Activated CD4-positive, alpha-beta memory T cell treated with anti-CD3 and anti-CD28 coated beads for 36 hours (primary cell): ENCODE measurements around the gene VPS9D1. TPM values are rescaled to one million over a fixed set of nuclear protein-coding genes. Genes with fewer than 3 reads are reported as not detected.
"Not testable (repeated sequence)": the region's sequence is repeated elsewhere in the genome, so short reads cannot be mapped to it uniquely, and the experiment has no call there.

Experiments used
- CTCF ChIA-PET: fragments of 350-600 bp; sonication (Branson Sonifier 250); formaldehyde crosslinking; loops from one replicate; lab custom pipeline; 2021; ENCODE audit warnings: antibody characterized with exemption, inconsistent platforms; lab: Charles Lee
- POLR2A ChIA-PET: fragments of 350-600 bp; sonication (Branson Sonifier 250); formaldehyde crosslinking; loops from one replicate; lab custom pipeline; 2021; ENCODE audit warnings: antibody characterized with exemption; lab: Charles Lee
- DNase-seq: peaks from one replicate; pipeline ENCODE4 v3.0.0-alpha.2; 2020
- H3K27ac Mint-ChIP-seq: one replicate; pipeline ENCODE4 v1.8.0; 2021; ENCODE audit warnings: mixed read lengths
- H3K27me3 Mint-ChIP-seq: one replicate; pipeline ENCODE4 v1.8.0; 2021; ENCODE audit warnings: mixed read lengths
- H3K36me3 Mint-ChIP-seq: one replicate; pipeline ENCODE4 v1.8.0; 2021; ENCODE audit warnings: mixed read lengths
- H3K4me1 Mint-ChIP-seq: one replicate; pipeline ENCODE4 v1.8.0; 2021; ENCODE audit warnings: low read depth, mixed read lengths
- H3K4me3 Mint-ChIP-seq: one replicate; pipeline ENCODE4 v1.8.0; 2021; ENCODE audit warnings: mild to moderate bottlenecking, mixed read lengths
- H3K9me3 Mint-ChIP-seq: one replicate; pipeline ENCODE4 v1.8.0; 2021; ENCODE audit warnings: mixed read lengths
- intact Hi-C: fragments of 100-400 bp; cut with micrococcal nuclease; formaldehyde crosslinking; loops from one replicate; pipeline ENCODE4 v1.15.1; 2023
- total RNA-seq, 2 experiments: library from RNA; stranded (reverse); gene quantifications; one replicate each; pipeline ENCODE4 v1.2.3, GENCODE V29; 2021

The VPS9D1 gene
- total RNA-seq, 2 experiments from 2014 or later, result 2.9 to 3.2 TPM

- DNase-seq, result no peak
- Mint-ChIP-seq H3K4me3 (no peak overlapping the region), H3K36me3 (no peaks in the 10 kb centered on the region), H3K4me1 (peaks cover 9% of the 10 kb centered on the region), H3K27ac (no peak overlapping the region), H3K27me3 (no peaks in the 10 kb centered on the region), H3K9me3 (no peaks in the 10 kb centered on the region)
- CTCF ChIA-PET, result interaction anchor here (0.8 to 6.3 kb wide), 27 partner anchors 8 to 376 kb away, joined by 3 to 96 read pairs (median 6); partner anchors contain the start of gene TCF25
- POLR2A ChIA-PET, result interaction anchor here (1.0 to 1.1 kb wide), 2 partner anchors 154 to 166 kb away, joined by 5 read pairs; partner anchors contain the start of gene TCF25
- intact Hi-C loops, result loop anchor here (1.0 kb wide), 1 partner anchor 87 kb away; no protein-coding TSS in a partner anchor
These were observed 14.0 kb downstream of the VPS9D1 start for GRCh38 chr16:89706518-89707260.

GRCh38 chr16:89705006-89705405 lies 15.7 kb downstream of the VPS9D1 start:
- CTCF ChIA-PET, result interaction anchor here (0.9 to 6.3 kb wide), 13 partner anchors 13 to 317 kb away, joined by 3 to 96 read pairs (median 11); partner anchors contain the start of gene TCF25
- POLR2A ChIA-PET, result no interaction called here
- intact Hi-C loops, result no loop called here
- no peak for DNase-seq
- Mint-ChIP-seq H3K36me3 (no peaks in the 10 kb centered on the region), H3K4me1 (peaks cover 11% of the 10 kb centered on the region), H3K9me3 (no peaks in the 10 kb centered on the region), H3K4me3 (no peak overlapping the region), H3K27me3 (no peaks in the 10 kb centered on the region), H3K27ac (no peak overlapping the region)

- ChIA-PET CTCF (interaction anchor here (1.5 to 6.3 kb wide), 3 partner anchors 88 to 168 kb away, joined by 4 to 96 read pairs (median 54); partner anchors contain the start of gene TCF25), POLR2A (no interaction called here)
- DNase-seq, result no peak
- no peaks in the 10 kb centered on the region for H3K36me3 Mint-ChIP-seq
- peaks cover 14% of the 10 kb centered on the region for H3K4me1 Mint-ChIP-seq
- intact Hi-C loops, result loop anchor here (5.0 kb wide), 3 partner anchors 33 to 218 kb away; partner anchors contain the start of gene TUBB3
- H3K27me3 Mint-ChIP-seq, result no peaks in the 10 kb centered on the region
- H3K9me3 Mint-ChIP-seq, result no peaks in the 10 kb centered on the region
- no peak overlapping the region for H3K4me3 Mint-ChIP-seq
- H3K27ac Mint-ChIP-seq, result no peak overlapping the region
These were observed 16.4 kb downstream of the VPS9D1 start for GRCh38 chr16:89704281-89704680.

GRCh38 chr16:89701425-89702406 lies 19.0 kb downstream of the VPS9D1 start, which contains the start of gene SPATA2L:
SPATA2L (minus strand) TSS chr16:89701705; CDS start chr16:89701232, 473 bp downstream.
- H3K27ac Mint-ChIP-seq, result peak within 1 kb of the TSS; percentile 62
- H3K9me3 Mint-ChIP-seq, result no peaks in the 10 kb centered on the region
- intact Hi-C loops, result loop anchor here (1.0 to 5.0 kb wide), 5 partner anchors 20 to 221 kb away; partner anchors contain the start of genes TUBB3 and ZNF276
- DNase-seq, result peak; percentile 98
- CTCF ChIA-PET, result interaction anchor here (1.3 to 6.3 kb wide), 14 partner anchors 13 to 246 kb away, joined by 3 to 81 read pairs (median 10); partner anchors contain the start of genes CDK10 and VPS9D1
- H3K4me3 Mint-ChIP-seq, result peak within 1 kb of the TSS; percentile 72
- H3K27me3 Mint-ChIP-seq, result no peaks in the 10 kb centered on the region
- H3K36me3 Mint-ChIP-seq, result no peaks in the 10 kb centered on the region
- peaks cover 18% of the 10 kb centered on the region for H3K4me1 Mint-ChIP-seq
- POLR2A ChIA-PET, result interaction anchor here (2.6 to 3.0 kb wide), 2 partner anchors 15 to 172 kb away, joined by 12 to 13 read pairs; partner anchors contain the start of genes CDK10 and TCF25

GRCh38 chr16:89700649-89701424 lies 19.9 kb downstream of the VPS9D1 start:
- CTCF ChIA-PET, result interaction anchor here (0.7 to 6.3 kb wide), 40 partner anchors 9 to 247 kb away, joined by 3 to 81 read pairs (median 5); partner anchors contain the start of genes CDK10, CHMP1A, CPNE7 and SPATA33
- Mint-ChIP-seq H3K4me1 (peaks cover 20% of the 10 kb centered on the region), H3K27me3 (no peaks in the 10 kb centered on the region), H3K36me3 (no peaks in the 10 kb centered on the region), H3K4me3 (peak overlapping the region; percentile 72), H3K9me3 (no peaks in the 10 kb centered on the region), H3K27ac (peak overlapping the region; percentile 62)
- intact Hi-C loops, result loop anchor here (1.0 to 5.0 kb wide), 8 partner anchors 15 to 221 kb away; partner anchors contain the start of genes CDK10, TUBB3 and ZNF276
- DNase-seq, result peak; percentile 74
- POLR2A ChIA-PET, result interaction anchor here (0.6 to 3.0 kb wide), 5 partner anchors 14 to 173 kb away, joined by 3 to 13 read pairs (median 7); partner anchors contain the start of genes CDK10 and TCF25

GRCh38 chr16:89700100-89700648 lies 20.5 kb downstream of the VPS9D1 start:
- intact Hi-C loops, result loop anchor here (1.0 to 5.0 kb wide), 7 partner anchors 14 to 222 kb away; partner anchors contain the start of genes CDK10 and TUBB3
- Mint-ChIP-seq H3K4me1 (peaks cover 22% of the 10 kb centered on the region), H3K4me3 (peak overlapping the region; percentile 72), H3K9me3 (no peaks in the 10 kb centered on the region), H3K27me3 (no peaks in the 10 kb centered on the region), H3K36me3 (no peaks in the 10 kb centered on the region), H3K27ac (peak overlapping the region; percentile 23)
- DNase-seq, result peak; percentile 98
- CTCF ChIA-PET, result interaction anchor here (0.7 to 6.3 kb wide), 44 partner anchors 9 to 247 kb away, joined by 3 to 81 read pairs (median 4); partner anchors contain the start of genes CDK10, CHMP1A, CPNE7 and SPATA33
- POLR2A ChIA-PET, result interaction anchor here (0.6 to 3.0 kb wide), 5 partner anchors 14 to 173 kb away, joined by 3 to 13 read pairs (median 7); partner anchors contain the start of genes CDK10 and TCF25

GRCh38 chr16:89699629-89700099 lies 21.0 kb downstream of the VPS9D1 start:
- peak overlapping the region; percentile 72 for H3K4me3 Mint-ChIP-seq
- H3K4me1 Mint-ChIP-seq, result peaks cover 22% of the 10 kb centered on the region
- H3K9me3 Mint-ChIP-seq, H3K36me3 Mint-ChIP-seq, H3K27me3 Mint-ChIP-seq, DNase-seq: not testable (repeated sequence)
- peak overlapping the region; percentile 23 for H3K27ac Mint-ChIP-seq
- ChIA-PET CTCF (interaction anchor here (0.8 to 6.3 kb wide), 39 partner anchors 10 to 224 kb away, joined by 3 to 81 read pairs (median 5); partner anchors contain the start of genes CDK10, CHMP1A, CPNE7 and SPATA33), POLR2A (interaction anchor here (1.0 to 3.0 kb wide), 4 partner anchors 13 to 174 kb away, joined by 3 to 13 read pairs (median 10); partner anchors contain the start of genes CDK10 and TCF25)
- intact Hi-C loops, result loop anchor here (1.0 to 5.0 kb wide), 7 partner anchors 13 to 223 kb away; partner anchors contain the start of genes CDK10 and TUBB3

GRCh38 chr16:89698717-89699116 lies 22.0 kb downstream of the VPS9D1 start:
- H3K27ac Mint-ChIP-seq, DNase-seq, H3K36me3 Mint-ChIP-seq, H3K9me3 Mint-ChIP-seq, H3K27me3 Mint-ChIP-seq, H3K4me3 Mint-ChIP-seq, intact Hi-C loops: not testable (repeated sequence)
- ChIA-PET CTCF (interaction anchor here (0.6 to 6.3 kb wide), 10 partner anchors 11 to 212 kb away, joined by 3 to 81 read pairs (median 14); partner anchors contain the start of genes CDK10 and TCF25), POLR2A (interaction anchor here (0.6 to 3.0 kb wide), 2 partner anchors 175 to 996 kb away, joined by 3 to 13 read pairs; partner anchors contain the start of gene TCF25)
- peaks cover 22% of the 10 kb centered on the region for H3K4me1 Mint-ChIP-seq

- no peaks in the 10 kb centered on the region for H3K27me3 Mint-ChIP-seq
- H3K9me3 Mint-ChIP-seq, result no peaks in the 10 kb centered on the region
- ChIA-PET POLR2A (interaction anchor here (0.6 kb wide), 1 partner anchor 995 kb away, joined by 3 read pairs; no protein-coding TSS in a partner anchor), CTCF (interaction anchor here (1.6 to 6.3 kb wide), 3 partner anchors 95 to 164 kb away, joined by 5 to 81 read pairs (median 38); no protein-coding TSS in a partner anchor)
- intact Hi-C loops, result no loop called here
- H3K36me3 Mint-ChIP-seq, result peaks cover 8% of the 10 kb centered on the region
- H3K27ac Mint-ChIP-seq, result no peak overlapping the region
- peaks cover 22% of the 10 kb centered on the region for H3K4me1 Mint-ChIP-seq
- H3K4me3 Mint-ChIP-seq, result no peak overlapping the region
- no peak for DNase-seq
These were observed 22.9 kb downstream of the VPS9D1 start for GRCh38 chr16:89697616-89698331.
